ENCODE measurements around the gene LYRM2.

Gene LYRM2

GRCh38 chr6:89566930-89567629, 71.5 kb downstream of the LYRM2 start:
- POLR2A ChIA-PET: interaction anchor here (0.9 kb wide), 1 partner anchor 12 kb away, joined by 5 read pairs; no protein-coding TSS in a partner anchor
- CTCF ChIA-PET: no interaction called here
- Histone ChIP-seq H3K27ac (ENCODE audit: extremely low read depth, low read depth, low read length) (no peak overlapping the region), H3K9me3 (ENCODE audit: control insufficient read depth, insufficient read depth, low read depth, low read length) (no peaks in the 10 kb centered on the region), H3K4me3 (ENCODE audit: low read depth, low read length) (no peak overlapping the region), H3K4me1 (ENCODE audit: control insufficient read depth, insufficient read depth, low read length) (peaks cover 5% of the 10 kb centered on the region; the same call in 1 of the 2 replicates), H3K36me3 (ENCODE audit: control insufficient read depth in 2 of 2, insufficient read depth in 1 of 2, low read length in 2 of 2) (no peaks in the 10 kb centered on the region)
- TF ChIP-seq ZNF341 (tag by site-specific recombination; IDR thresholded peaks at IDR 0.05; ENCODE audit: low read depth) (peak; percentile 22; the same call in 1 of the 2 replicates), ZNF701 (tag by site-specific recombination; IDR thresholded peaks at IDR 0.05) (no peak), OVOL3 (tag by site-specific recombination; IDR thresholded peaks at IDR 0.05) (no peak)

- ChIA-PET CTCF (no interaction called here), POLR2A (no interaction called here)
- Histone ChIP-seq H3K27ac (ENCODE audit: extremely low read depth, low read depth, low read length) (no peak overlapping the region), H3K9me3 (ENCODE audit: control insufficient read depth, insufficient read depth, low read depth, low read length) (no peaks in the 10 kb centered on the region), H3K4me3 (ENCODE audit: low read depth, low read length) (no peak overlapping the region), H3K4me1 (ENCODE audit: control insufficient read depth, insufficient read depth, low read length) (peaks cover 5% of the 10 kb centered on the region; the same call in 1 of the 2 replicates), H3K36me3 (ENCODE audit: control insufficient read depth in 2 of 2, insufficient read depth in 1 of 2, low read length in 2 of 2) (no peaks in the 10 kb centered on the region)
- TF ChIP-seq PBX3 (CRISPR knock-in tag; IDR thresholded peaks at IDR 0.05): no peak
- TF ChIP-seq ZIC2 (tag by site-specific recombination; IDR thresholded peaks at IDR 0.05): 0 out of 2 replicates have a peak, but pooled peaks have one; percentile 25
These were observed 72.3 kb downstream of the LYRM2 start for GRCh38 chr6:89566008-89566800.

- ChIA-PET POLR2A (no interaction called here), CTCF (interaction anchor here (0.7 kb wide), 1 partner anchor 192 kb away, joined by 3 read pairs; no protein-coding TSS in a partner anchor)
These were observed 73.7 kb downstream of the LYRM2 start for GRCh38 chr6:89564752-89565427.

GRCh38 chr6:89563866-89564265, 74.7 kb downstream of the LYRM2 start:
- Histone ChIP-seq H3K4me3 (ENCODE audit: low read depth, low read length) (no peak overlapping the region), H3K4me1 (ENCODE audit: control insufficient read depth, insufficient read depth, low read length) (peaks cover 5% of the 10 kb centered on the region; the same call in 1 of the 2 replicates), H3K27ac (ENCODE audit: extremely low read depth, low read depth, low read length) (no peak overlapping the region), H3K9me3 (ENCODE audit: control insufficient read depth, insufficient read depth, low read depth, low read length) (no peaks in the 10 kb centered on the region), H3K36me3 (ENCODE audit: control insufficient read depth in 2 of 2, insufficient read depth in 1 of 2, low read length in 2 of 2) (no peaks in the 10 kb centered on the region)
- POLR2A ChIA-PET: no interaction called here
- CTCF ChIA-PET: interaction anchor here (0.6 to 0.7 kb wide), 2 partner anchors 16 to 513 kb away, joined by 3 read pairs; no protein-coding TSS in a partner anchor
- TF ChIP-seq ZBTB1 (tag by site-specific recombination; IDR thresholded peaks at IDR 0.05) (no peak), ZNF600 (tag by site-specific recombination; IDR thresholded peaks at IDR 0.05) (peak; percentile 71)

More at GRCh38 chr6:89564752-89565427, 73.7 kb downstream of the LYRM2 start:
- H3K27ac ChIP-seq (ENCODE audit: extremely low read depth, low read depth, low read length): no peak overlapping the region
- peaks cover 5% of the 10 kb centered on the region; the same call in 1 of the 2 replicates for H3K4me1 ChIP-seq (ENCODE audit: control insufficient read depth, insufficient read depth, low read length)
- H3K9me3 ChIP-seq (ENCODE audit: control insufficient read depth, insufficient read depth, low read depth, low read length): no peaks in the 10 kb centered on the region
- TF ChIP-seq ZNF311 (tag by site-specific recombination; IDR thresholded peaks at IDR 0.05; ENCODE audit: borderline replicate concordance): no peak
- TF ChIP-seq REPIN1 (tag by site-specific recombination; IDR thresholded peaks at IDR 0.05; ENCODE audit: low read depth): no peak
- TF ChIP-seq ZNF561 (tag by site-specific recombination; IDR thresholded peaks at IDR 0.05; ENCODE audit: borderline replicate concordance): no peak
- no peaks in the 10 kb centered on the region for H3K36me3 ChIP-seq (ENCODE audit: control insufficient read depth in 2 of 2, insufficient read depth in 1 of 2, low read length in 2 of 2)
- H3K4me3 ChIP-seq (ENCODE audit: low read depth, low read length): no peak overlapping the region

Measured in HEK293 (cell line).